ENCODE results near the gene SPOUT1.

The SPOUT1 gene

DNA sequence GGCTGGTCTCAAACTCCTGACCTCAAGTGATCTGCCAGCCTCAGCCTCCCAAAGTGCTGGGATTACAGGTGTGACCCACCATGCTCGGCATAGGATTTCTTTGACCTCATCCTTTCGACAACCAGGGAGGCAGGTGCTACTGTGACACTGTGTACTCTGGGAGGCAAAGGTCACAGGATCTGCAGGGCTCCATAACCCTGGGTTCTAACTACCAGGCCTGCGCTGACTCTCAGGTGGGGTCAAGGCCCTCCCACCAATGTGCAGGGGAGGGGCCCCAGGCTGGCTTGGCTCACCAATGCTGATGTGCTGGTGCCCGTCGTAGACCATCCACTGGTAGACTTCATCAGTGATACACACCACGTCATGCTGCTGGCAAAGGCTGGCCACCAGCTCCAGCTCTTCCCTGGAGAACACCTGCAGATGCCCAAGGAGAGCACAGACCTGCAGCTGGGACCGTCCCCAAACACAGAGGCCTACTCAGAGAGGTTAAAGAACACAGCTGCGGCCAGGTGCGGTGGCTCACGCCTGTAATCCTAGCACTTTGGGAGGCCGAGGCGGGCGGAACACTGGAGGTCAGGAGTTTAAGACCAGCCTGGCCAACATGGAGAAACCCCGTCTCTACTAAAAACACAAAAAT is 7.0 kb upstream of the SPOUT1 start:
- no peak for DNase-seq

DNA sequence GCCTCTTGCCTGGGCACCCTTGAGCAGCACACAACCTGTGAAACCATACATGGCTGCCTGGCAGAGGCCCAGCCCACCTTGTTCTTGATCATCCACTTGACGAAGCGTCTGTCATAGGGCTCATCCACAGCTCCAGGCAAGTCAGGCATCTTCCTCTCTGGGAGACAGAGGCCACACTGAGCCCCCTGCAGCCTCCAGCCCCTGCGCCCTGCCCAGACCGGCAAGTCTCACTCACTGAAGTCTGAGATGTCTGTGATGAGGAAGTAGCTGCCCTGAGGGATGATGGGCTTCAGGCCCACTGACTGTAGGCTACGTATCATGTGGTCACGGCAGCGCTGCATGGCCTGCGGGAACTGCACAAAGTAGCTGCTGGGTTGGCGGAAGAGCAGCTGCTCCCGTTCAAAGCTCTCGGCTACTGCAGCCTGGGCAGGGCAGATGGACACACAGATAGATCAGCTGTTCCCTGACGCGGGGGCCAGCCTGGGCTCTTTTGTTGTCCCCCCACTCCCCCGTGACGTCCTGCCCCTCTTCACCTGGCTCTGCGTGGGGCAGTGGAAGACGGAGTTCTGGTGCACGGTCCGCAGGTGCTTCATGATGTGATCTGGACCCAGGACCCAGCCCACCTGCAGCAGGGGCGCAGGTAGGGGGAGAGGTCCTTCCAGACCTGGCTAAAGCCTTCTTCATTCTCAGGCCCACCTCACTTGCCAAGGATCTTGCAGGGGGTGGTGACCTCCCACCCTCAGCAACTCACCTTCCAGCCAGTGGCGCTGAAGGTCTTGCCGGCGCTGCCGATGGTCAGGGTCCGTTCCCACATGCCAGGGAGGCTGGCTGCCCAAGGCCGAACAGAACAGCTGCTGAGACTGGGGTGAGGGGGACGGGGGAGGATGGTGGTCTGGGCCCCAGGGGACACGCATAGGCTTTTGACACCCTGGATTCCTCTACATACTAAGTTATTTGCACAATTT is 5.9 kb upstream of the SPOUT1 start:
- DNase-seq, result no peak

DNA sequence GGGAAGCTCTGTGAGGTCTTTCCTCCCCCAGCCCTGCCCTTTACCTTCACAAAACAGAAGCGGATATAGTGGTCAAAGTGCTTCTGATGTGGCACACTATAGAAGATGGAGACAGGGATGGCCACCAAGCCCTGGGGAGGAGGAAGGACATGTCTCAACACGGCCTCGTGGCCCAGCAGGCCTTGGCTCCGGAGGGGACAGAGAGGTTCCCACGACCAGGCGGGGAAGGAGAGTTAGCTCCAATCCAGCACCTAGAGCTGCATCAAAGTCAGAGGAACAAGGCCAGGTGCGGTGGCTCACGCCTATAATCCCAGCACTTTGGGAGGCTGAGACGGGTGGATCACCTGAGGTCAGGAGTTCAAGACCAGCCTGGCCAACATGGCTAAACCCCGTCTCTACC is 4.1 kb upstream of the SPOUT1 start:
- no peak for DNase-seq

DNA sequence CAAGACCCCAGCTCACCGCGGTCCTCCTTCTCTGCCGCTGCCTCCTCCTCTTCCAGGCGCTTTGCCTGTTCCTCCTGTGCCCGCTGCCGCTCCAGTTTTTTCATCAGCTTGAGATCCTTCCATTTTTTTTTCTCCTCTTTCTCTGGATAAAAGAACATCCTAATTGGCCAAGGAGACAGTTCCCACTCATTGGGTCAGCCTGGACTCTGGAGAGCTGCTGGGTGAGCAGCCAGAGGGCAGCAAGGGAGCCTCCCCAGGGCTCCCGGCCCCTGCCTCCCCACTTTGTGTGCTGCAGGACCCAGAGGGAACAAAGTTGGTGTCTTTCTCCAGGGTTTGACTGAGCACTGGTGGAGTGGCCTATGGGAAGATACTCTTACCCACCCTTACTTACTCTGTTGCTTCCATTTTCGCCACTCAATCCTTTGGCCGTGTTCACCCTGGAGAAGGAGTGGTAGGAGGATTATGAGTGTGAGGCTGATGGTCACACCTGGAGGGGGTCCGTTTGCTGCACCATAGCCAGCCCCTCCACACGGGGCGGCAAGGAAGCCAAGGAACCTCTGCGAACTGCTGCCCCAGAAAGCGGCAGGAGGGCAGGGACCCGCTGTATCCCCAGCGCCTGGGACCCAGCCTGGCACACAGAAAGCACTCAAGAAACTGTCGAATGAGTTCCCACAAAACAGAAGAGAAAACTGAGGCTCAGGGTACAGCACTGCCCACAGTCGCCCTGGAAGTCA is 708 bp downstream of the SPOUT1 start:
- no peak for DNase-seq

DNA sequence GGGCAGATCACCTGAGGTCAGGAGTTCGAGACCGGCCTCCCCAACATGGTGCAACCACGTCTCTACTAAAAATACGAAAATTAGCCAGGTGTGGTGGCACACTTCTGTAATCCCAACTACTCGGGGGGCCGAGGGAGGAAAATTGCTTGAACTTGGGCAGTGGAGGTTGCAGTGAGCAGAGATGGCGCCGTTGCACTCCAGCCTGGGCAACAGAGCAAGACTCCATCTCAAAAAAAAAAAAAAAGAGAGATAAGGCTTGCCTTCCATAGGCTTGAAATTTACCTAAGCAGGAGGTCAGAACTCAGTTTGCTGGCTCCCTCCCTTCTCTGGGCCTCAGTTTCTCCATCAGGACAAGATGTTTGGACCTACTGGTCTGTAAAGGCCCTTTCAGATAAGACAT is 1.3 kb downstream of the SPOUT1 start:
- no peak for DNase-seq

DNA sequence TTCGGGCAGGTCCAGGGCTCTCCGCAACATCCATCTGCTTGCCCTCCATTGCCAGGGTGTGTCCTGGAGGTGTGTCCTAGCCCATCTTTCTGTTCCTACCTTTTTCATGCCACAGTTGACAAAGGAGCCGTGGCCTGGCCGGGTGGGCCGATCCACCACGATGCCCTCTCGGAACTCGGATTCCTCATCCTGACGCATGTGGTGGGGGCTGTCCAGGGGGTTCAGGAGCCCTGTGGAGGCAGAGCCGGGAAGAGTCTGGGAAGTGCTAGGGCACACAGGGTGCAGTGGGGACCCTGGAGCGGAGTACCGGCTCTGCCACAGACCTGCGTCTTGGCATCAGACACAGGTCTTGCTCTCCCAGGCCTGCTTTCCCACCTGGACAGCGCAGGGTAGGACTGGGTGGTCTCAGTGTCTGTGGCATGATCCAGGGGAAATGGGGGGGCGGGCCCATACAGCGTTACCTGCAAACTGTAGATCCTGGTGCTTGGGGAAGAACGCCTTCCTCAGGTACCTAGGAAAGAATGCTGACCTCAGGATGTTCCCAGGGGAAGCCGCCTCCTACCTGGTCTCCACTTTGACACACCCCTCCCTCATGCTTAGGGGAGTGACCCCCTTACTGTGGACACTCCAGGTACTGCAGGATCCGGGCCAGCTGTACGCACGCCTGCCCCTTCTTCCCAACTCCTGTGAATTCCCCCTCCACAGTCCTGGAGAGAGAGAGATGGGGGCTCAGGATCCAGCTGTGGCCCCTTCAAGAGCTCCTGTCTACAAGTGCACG is 3.5 kb downstream of the SPOUT1 start:
- no peak for DNase-seq

DNA sequence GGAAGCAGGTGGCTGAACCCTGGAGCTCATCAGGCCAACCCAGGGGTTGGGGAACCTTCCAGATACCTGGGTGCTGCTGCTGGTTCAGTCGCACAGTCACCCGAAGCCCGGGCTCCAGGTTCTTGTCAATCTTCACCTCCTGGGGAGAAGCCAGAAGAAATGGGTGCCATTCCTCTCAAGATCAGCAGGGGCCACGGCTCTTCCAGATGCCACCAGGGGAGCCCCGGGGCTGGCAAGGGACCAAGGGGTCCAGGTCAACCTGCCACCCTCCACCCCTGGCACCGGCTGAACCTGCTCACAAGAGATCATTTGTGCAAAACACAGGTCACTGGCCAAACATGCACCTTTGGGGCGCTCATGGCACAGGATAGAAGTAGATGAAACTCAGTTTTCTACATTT is 4.7 kb downstream of the SPOUT1 start:
- no peak for DNase-seq

DNA sequence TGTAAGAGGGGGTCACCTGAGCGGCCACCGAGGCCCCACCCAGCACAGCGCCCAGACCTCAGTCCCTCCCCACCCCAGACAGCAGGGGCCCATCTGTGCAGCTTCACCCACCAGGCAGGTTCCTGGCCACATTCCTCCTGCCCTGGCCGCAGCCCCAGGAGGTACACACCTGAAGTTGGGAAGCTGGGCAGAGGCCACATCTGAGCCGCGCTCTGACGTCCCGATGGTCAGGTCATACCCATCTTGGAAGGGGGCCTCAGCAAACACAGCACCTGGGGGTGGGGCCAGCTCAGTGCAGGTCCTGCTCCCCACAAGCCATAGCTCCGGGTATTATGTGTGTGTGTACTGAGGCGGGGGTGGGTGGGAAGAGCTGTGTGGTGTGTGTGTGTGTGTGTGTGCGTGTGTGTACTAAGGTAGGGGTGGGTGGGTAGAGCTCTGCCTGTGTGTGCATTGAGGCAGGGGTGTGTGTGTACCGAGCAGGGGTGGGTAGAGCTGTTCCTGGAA is 5.6 kb downstream of the SPOUT1 start:
- DNase-seq, result no peak

DNA sequence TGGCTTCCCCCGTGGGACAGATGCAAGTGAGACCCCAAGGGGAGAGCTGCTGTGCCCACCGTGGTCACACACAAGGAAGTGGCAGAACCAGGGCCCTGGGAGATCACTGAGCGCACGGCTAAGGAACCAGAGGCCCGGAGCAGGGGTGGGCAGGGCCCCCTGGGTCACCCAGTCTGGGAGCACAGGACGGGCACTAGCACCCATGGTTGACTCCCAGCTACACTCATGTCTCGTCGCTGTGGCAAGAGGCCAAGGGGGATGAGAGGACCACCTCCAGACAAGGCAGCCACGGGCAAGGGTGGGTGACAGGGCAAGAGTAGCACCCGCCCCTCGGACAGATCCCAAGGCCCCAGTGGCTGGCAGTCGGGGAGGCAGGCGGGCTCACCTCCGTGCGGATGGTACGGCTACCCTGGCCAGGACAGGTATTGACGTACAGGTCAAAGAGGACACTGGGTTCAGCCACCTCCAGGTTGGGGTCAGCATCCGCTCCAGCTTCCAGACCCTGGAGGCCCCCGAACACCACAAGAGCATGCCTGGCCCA is 6.2 kb downstream of the SPOUT1 start:
- DNase-seq, result no peak

DNA sequence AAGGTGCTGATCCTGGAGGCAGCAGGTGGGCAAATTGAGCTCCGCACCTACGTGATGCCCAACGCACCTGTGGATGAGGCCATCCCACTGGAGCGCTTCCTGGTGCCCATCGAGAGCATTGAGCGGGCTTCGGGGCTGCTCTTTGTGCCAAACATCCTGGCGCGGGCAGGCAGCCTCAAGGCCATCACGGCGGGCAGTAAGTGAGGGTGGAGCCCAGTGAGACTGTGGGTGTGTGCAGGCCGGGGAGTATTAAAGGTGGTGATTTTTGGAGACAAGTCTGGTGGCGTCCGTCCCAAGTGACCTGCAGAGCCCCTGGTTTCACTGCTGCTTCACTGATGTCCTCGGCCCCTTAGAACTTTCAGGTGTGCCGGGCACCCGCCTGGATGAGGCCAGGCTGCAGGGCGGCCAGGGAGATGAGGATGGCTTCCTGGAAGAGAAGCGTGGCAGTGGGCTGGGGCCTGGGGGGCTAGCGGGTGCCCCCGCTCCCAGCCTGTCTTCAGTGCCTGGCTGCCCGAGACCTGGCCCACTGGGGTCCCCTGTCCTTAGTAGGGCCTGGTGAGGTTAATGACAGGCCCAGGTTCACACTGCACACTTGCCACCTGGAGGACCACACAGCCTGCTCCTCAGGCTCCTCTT is 7.1 kb downstream of the SPOUT1 start:
- no peak for DNase-seq

DNA sequence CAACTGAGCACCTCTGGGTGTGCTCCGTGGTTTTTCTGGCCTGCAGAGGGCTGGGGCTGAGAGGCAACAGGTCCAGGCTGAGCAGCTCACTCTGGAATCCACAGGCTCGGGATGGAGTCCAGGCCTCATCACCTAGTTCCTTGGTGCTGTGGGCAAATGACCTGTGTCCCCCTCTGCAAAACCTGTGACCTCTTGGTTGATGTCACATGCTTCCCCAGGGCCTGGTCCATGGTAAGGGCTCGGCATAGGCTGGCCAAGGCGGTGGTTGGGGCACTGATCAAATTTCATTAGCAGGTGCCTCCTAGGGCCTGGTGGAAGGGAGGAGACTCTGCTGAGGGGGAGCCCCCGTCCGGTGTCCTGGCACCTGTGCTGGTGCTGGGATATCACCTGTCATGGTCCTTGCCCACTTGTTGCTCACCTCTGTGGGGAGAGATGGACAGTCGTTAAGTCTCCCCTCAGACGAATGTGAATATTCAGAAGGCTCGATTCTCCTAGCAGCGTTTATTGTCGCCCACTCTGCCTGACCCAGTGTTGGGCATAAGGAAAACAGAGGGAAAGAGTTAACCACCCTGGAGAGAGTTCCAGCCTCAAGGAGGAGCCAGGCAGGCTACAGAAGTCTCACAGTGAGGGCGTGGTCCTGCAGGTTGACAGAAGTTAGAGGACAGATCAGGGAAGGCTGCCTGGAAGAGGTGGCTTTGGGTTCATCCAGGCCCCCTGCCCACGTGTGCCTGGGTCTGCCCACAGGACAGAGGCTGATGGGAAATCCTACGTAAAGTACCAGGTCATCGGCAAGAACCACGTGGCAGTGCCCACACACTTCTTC is 7.8 kb downstream of the SPOUT1 start:
- DNase-seq, result no peak

DNA sequence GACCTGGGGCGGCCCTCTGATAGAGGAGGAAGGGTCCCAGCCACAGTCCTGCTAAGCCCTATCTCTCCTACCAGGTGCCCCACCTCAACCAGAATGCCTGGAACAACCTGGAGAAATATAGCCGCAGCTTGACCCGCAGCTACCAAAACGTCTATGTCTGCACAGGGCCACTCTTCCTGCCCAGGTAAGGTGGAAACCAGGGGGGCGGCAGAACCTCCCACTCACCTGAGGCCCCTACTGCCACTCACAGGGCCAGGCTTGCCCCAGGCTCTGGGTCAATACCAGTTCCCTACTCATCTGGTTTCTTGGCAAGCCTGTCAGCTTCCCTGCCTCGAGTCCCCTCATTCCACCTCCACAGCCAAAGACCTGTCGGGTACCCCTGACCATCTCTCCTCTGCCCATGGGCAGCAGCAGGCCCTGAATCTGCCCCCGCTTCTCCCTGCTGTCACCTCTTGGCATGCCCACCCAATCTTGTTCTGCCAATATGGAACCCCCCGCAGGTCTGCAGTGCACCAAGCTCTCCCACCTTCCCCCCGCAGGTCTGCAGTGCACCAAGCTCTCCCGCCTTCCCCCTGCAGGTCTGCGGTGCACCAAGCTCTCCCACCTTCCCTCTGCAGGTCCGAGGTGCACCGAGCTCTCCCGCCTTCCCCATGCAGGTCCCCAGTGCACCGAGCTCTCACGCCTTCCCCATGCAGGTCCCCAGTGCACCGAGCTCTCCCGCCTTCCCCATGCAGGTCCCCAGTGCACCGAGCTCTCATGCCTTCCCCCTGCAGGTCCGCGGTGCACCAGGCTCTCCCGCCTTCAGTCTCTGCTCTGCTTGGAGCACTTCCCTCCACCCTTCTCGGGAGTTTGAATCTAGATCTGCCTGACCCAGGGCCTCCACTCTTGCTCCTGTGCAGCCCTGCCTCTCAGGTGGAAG is 8.7 kb downstream of the SPOUT1 start:
- no peak for DNase-seq

DNA sequence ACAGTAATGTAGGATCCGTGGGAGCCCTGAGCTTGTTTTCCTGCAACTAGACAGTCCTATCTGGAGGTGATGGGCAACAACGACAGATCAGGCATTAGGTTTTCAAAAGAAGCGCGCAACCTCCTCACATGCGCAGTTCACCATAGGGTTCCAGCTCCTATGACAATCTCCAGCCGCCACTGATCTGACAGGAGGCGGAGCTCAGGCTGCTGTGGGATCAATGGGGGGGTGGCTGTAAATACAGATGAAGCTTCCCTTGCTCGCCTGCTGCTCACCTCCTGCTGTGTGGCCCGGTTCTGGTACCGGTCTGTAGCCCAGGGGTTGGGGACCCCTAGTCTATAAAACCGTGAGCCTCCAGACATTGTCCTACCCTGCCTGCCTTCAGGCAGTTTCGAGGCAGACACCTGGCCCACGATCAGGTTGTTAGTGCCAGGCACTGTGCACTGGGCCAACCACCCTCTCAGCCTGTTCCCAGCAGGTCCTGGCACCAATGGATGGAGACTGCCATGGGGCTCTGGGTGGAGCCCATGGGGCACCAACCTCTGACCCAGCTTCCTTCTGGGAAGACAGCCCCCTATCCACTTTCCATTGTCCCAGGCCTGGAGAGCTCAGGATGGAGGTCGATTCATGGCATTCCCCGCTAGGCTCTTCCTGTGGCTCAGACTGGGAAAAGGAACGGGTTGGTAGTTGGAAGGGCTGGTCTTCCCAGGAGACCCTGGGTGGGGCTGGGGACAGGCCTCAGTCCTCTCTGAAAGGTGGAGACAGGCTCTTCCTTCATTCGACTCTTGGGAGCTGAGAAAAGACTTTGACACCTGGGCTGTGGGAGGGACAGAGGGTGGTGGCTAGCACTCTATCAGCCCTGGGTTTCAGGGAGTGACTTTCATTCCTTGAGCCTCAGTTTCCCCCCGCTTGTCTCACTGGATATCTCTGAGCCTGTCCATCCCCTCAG is 9.6 kb downstream of the SPOUT1 start:
- no peak for DNase-seq

DNA sequence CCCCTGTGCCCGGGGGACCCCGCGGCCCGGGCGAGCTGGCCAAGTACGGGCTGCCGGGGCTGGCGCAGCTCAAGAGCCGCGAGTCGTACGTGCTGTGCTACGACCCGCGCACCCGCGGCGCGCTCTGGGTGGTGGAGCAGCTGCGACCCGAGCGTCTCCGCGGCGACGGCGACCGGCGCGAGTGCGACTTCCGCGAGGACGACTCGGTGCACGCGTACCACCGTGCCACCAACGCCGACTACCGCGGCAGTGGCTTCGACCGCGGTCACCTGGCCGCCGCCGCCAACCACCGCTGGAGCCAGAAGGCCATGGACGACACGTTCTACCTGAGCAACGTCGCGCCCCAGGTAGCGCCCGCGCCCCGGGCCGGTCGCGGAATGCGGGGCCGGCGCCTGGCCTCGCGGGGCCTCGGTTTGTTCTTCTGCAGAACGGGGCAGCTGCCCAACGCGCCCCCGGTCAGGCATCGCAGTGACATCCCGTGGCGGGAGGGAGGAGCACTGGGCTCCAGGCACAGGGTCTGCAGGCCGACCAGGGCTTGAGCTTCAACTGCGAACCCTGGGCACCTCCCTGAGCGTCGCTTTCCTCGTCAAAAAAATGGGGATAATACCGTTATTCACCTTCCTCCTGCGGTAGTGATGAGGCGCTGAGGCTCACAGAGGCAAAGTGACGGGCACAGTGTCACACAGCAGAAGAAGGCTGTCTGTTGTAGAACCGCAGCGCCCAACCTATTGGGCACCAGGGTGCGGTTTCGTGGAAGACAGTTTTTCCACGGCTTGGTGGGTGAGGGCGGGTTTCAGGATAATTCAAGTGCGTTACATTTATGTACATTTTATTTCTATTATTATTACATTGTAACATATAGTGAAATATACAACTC is 10.5 kb downstream of the SPOUT1 start:
- peak; percentile 27 for DNase-seq

DNA sequence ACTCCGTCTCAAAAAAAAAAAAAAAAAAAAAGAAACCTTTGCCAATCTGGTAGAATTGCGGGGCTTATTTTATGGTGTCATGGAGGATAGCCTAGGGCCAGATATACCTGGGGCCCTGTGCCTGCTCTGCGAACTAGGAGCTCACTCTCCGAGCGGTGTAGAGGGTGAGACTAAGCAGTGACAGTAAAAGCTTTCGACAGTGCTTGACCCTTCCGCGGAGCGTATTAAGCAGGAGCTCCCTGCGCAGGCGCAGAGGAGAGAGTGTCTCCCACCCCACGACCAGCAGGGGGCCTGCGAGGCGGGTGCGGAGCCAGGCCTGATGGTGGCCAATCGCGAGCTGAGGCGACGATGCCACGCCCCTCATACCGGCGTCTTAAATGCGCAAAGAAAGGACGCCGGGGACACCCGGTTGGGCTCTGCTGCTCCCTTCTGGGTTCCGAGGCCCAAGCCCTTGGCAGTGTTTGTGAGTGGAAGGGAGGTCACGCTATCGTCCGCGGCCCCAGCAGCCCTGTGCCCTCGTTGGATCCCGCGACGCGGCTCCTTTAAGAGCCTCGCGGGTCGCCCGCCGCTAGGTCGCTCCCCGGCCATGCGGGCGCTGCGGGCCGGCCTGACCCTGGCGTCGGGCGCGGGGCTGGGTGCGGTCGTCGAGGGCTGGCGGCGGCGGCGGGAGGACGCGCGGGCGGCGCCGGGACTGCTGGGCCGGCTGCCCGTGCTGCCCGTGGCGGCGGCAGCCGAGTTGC is 11.3 kb downstream of the SPOUT1 start, which contains the start of gene ENDOG:
Gene ENDOG, plus strand, starts transcription at position 402 of the 740 bp plus-strand sequence. Its CDS starts 185 bp downstream, at position 587.
- DNase-seq, result peak; percentile 95

DNA sequence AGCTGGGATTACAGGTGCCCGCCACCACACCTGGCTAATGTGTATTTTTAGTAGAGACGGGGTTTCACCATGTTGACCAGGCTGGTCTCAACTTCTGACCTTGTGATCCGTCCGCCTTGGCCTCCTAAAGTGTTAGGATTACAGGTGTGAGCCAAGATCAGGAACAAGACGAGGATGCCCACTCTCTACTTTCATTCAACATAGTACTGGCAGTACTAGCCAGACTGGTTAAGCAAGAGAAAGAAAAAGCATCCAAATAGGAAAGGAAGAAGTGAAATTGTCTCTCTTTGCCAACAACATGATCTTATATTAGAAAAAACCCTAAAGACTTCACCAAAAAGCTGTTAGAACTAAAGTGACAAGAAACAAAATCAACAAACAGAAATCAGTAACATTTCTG is 18.7 kb downstream of the SPOUT1 start:
- DNase-seq, result no peak

DNA sequence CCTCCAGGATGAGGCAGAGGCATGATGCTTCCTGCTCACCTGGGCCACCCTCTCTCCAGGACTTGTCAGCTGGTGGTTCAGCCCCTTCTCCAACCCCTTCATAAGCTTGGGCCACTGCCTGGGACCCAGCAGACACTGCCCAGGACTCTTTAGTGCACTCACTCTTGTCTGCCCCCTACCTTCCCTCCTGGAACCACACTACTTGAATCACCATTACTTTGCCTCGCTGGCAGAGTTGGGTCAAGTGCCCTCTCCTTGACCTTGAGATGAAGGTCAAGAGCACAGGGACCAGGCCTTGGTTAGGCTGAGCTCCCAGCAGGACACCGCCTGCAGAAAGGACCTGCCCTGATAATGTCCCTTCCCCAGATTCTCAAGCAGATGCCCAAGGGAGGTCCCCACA is 19.8 kb downstream of the SPOUT1 start:
- DNase-seq, result no peak
